H9 (cell line): ENCODE measurements around the gene DNAJC7. TPM values are rescaled to one million over a fixed set of nuclear protein-coding genes. Genes with fewer than 3 reads are reported as not detected.
A peak's percentile ranks its signal among the peaks of the same experiment; 100 is the strongest.

ENCODE experiments used
- DNase-seq: peaks from one replicate; pipeline ENCODE4 v3.0.0-alpha.2; 2017
- H2AFZ ChIP-seq: one replicate; pipeline ENCODE4 v1.6.1; 2013; ENCODE audit warnings: mild to moderate bottlenecking, low read length, control low read depth, moderate library complexity
- H2AK5ac ChIP-seq: 2 replicates; pipeline ENCODE4 v1.6.1; 2013; ENCODE audit warnings: low read length, control low read depth, mixed read lengths; ENCODE audit not compliant: insufficient read length
- H2BK120ac ChIP-seq: one replicate; pipeline ENCODE4 v1.6.1; 2013; ENCODE audit warnings: low read depth, mild to moderate bottlenecking, low read length, control low read depth, inconsistent platforms; ENCODE audit not compliant: poor library complexity, severe bottlenecking
- H2BK12ac ChIP-seq: 2 replicates; pipeline ENCODE4 v1.6.1; 2013; ENCODE audit warnings: low read length, control low read depth, mixed read lengths, low read depth; ENCODE audit not compliant: insufficient read length
- H2BK15ac ChIP-seq: 2 replicates; pipeline ENCODE4 v1.6.1; 2013; ENCODE audit warnings: low read depth, low read length, control low read depth
- H2BK20ac ChIP-seq: one replicate; pipeline ENCODE4 v1.6.1; 2013; ENCODE audit warnings: low read depth, mild to moderate bottlenecking, low read length, control low read depth, inconsistent platforms; ENCODE audit not compliant: poor library complexity, severe bottlenecking
- H2BK5ac ChIP-seq: 2 replicates; pipeline ENCODE4 v1.6.1; 2013; ENCODE audit warnings: low read length, control low read depth, mixed read lengths; ENCODE audit not compliant: insufficient read length
- H3K14ac ChIP-seq: 2 replicates; pipeline ENCODE4 v1.6.1; 2013; ENCODE audit warnings: low read length, control low read depth; ENCODE audit not compliant: insufficient read depth
- H3K18ac ChIP-seq: 2 replicates; pipeline ENCODE4 v1.6.1; 2013; ENCODE audit warnings: low read depth, mild to moderate bottlenecking, mixed read lengths, low read length, control low read depth; ENCODE audit not compliant: insufficient read length
- H3K23ac ChIP-seq: 2 replicates; pipeline ENCODE4 v1.6.1; 2013; ENCODE audit warnings: low read length, control low read depth, mixed read lengths, low read depth; ENCODE audit not compliant: insufficient read length
- H3K23me2 ChIP-seq: 2 replicates; pipeline ENCODE4 v1.6.1; 2013; ENCODE audit warnings: low read depth, mild to moderate bottlenecking, mixed read lengths, low read length, control low read depth; ENCODE audit not compliant: insufficient read length, poor library complexity, severe bottlenecking
- H3K27ac ChIP-seq: 2 replicates; pipeline ENCODE4 v1.5.1; 2013; ENCODE audit warnings: low read length, control low read depth, mixed read lengths, low read depth; ENCODE audit not compliant: insufficient read length
- H3K27me3 ChIP-seq: 2 replicates; pipeline ENCODE4 v1.6.1; 2013; ENCODE audit warnings: low read length, control low read depth, inconsistent platforms; ENCODE audit not compliant: insufficient read depth
- H3K4ac ChIP-seq: 2 replicates; pipeline ENCODE4 v1.6.1; 2013; ENCODE audit warnings: low read depth, mild to moderate bottlenecking, control low read depth, inconsistent platforms, low read length, moderate library complexity
- H3K4me1 ChIP-seq: 2 replicates; pipeline ENCODE4 v1.6.1; 2013; ENCODE audit warnings: low read length, control low read depth, inconsistent platforms; ENCODE audit not compliant: insufficient read depth
- H3K4me2 ChIP-seq: 2 replicates; pipeline ENCODE4 v1.6.1; 2013; ENCODE audit warnings: low read length, control low read depth, mixed read lengths; ENCODE audit not compliant: insufficient read length, insufficient read depth
- H3K56ac ChIP-seq: 2 replicates; pipeline ENCODE4 v1.6.1; 2013; ENCODE audit warnings: low read depth, mild to moderate bottlenecking, mixed read lengths, low read length, control low read depth; ENCODE audit not compliant: insufficient read length
- H3K79me1 ChIP-seq: 2 replicates; pipeline ENCODE4 v1.6.1; 2013; ENCODE audit warnings: low read depth, mild to moderate bottlenecking, moderate library complexity, low read length, control low read depth, inconsistent platforms; ENCODE audit not compliant: insufficient read depth, poor library complexity, severe bottlenecking
- H3K79me2 ChIP-seq: 2 replicates; pipeline ENCODE4 v1.6.1; 2013; ENCODE audit warnings: low read length, control low read depth, inconsistent platforms; ENCODE audit not compliant: insufficient read depth
- H3K9ac ChIP-seq: 2 replicates; pipeline ENCODE4 v1.6.1; 2013; ENCODE audit warnings: low read length, control low read depth, mixed read lengths; ENCODE audit not compliant: insufficient read length; ENCODE audit errors: extremely low read depth
- H3K9me3 ChIP-seq: one replicate; pipeline ENCODE4 v1.6.1; 2013; ENCODE audit warnings: low read depth, low read length, inconsistent platforms; ENCODE audit not compliant: control insufficient read depth
- H3T11ph ChIP-seq: one replicate; pipeline ENCODE4 v1.6.1; 2013; ENCODE audit warnings: mild to moderate bottlenecking, low read length, control low read depth, inconsistent platforms
- H4K20me1 ChIP-seq: one replicate; pipeline ENCODE4 v1.6.1; 2013; ENCODE audit not compliant: control insufficient read depth, insufficient read length, insufficient read depth
- H4K5ac ChIP-seq: 2 replicates; pipeline ENCODE4 v1.6.1; 2013; ENCODE audit warnings: low read depth, mild to moderate bottlenecking, mixed read lengths, low read length, control low read depth; ENCODE audit not compliant: insufficient read length
- H4K8ac ChIP-seq: replicated peaks from 2 replicates; pipeline ENCODE4 v1.6.1; 2013; ENCODE audit warnings: low read length, control low read depth, mixed read lengths, low read depth; ENCODE audit not compliant: insufficient read length
- H4K91ac ChIP-seq: 2 replicates; pipeline ENCODE4 v1.6.1; 2013; ENCODE audit warnings: low read depth, mild to moderate bottlenecking, moderate library complexity, mixed read lengths, low read length, control low read depth; ENCODE audit not compliant: insufficient read length
- H3K27ac Mint-ChIP-seq, 3 experiments: 2 replicates in 2 of 3; 3 replicates in 1 of 3; pipeline ENCODE4 v1.8.0; 2020 to 2021; ENCODE audit warnings: mixed read lengths in 3 of 3, mild to moderate bottlenecking in 1 of 3, moderate library complexity in 1 of 3
- H3K27me3 Mint-ChIP-seq: 2 replicates; pipeline ENCODE4 v1.8.0; 2021; ENCODE audit warnings: low read depth, mild to moderate bottlenecking, moderate library complexity, mixed read lengths
- H3K36me3 Mint-ChIP-seq, 3 experiments: 2 replicates in 2 of 3; 3 replicates in 1 of 3; pipeline ENCODE4 v1.8.0; 2020 to 2021; ENCODE audit warnings: low read depth in 3 of 3, mixed read lengths in 3 of 3; ENCODE audit not compliant: insufficient read depth in 1 of 3
- H3K4me1 Mint-ChIP-seq, 2 experiments: 2 replicates each; pipeline ENCODE4 v1.8.0; 2020; ENCODE audit warnings: mixed read lengths in 2 of 2
- H3K4me3 Mint-ChIP-seq, 2 experiments: 2 replicates in 1 of 2; 3 replicates in 1 of 2; pipeline ENCODE4 v1.8.0; 2020 to 2021; ENCODE audit warnings: mild to moderate bottlenecking in 2 of 2, mixed read lengths in 2 of 2, moderate library complexity in 1 of 2
- H3K9me3 Mint-ChIP-seq, 2 experiments: 2 replicates in 1 of 2; 3 replicates in 1 of 2; pipeline ENCODE4 v1.8.0; 2020; ENCODE audit warnings: mild to moderate bottlenecking in 2 of 2, mixed read lengths in 2 of 2, moderate library complexity in 1 of 2
- CTCF ChIP-seq: fragments of 200-600 bp; sonication (generic); conservative IDR thresholded peaks from 3 replicates; pipeline ENCODE4 v1.8.0; 2021; ENCODE audit warnings: antibody characterized with exemption, mild to moderate bottlenecking
- total RNA-seq: library from RNA; stranded (reverse); gene quantifications from 2 replicates; pipeline ENCODE4 v1.2.1, GENCODE V29; 2021

DNAJC7 gene
- total RNA-seq, 1 experiment from 2014 or later, result 141 TPM

GRCh38 chr17:42041619-42042018 is 24.4 kb upstream of the DNAJC7 start:
- Mint-ChIP-seq H3K27me3 (no peaks in the 10 kb centered on the region; the same call in 1 of the 2 replicates), H3K27ac (0 out of 7 replicates have a peak overlapping the region, but pooled peaks of 1 of the 3 experiments have one; percentile 41), H3K4me3 (no peak overlapping the region; a peak in 1 of 5 replicates), H3K9me3 (no peaks in the 10 kb centered on the region), H3K4me1 (peaks cover 11 to 32% of the 10 kb centered on the region in 2 experiments), H3K36me3 (no peaks in the 10 kb centered on the region)
- Histone ChIP-seq H3K9ac (no peak overlapping the region), H2BK15ac (no peak overlapping the region), H2BK20ac (no peak overlapping the region), H3K79me2 (no peaks in the 10 kb centered on the region), H2AFZ (no peak overlapping the region), H3K4me1 (no peaks in the 10 kb centered on the region), H2AK5ac (no peak overlapping the region), H3K9me3 (no peaks in the 10 kb centered on the region), H4K8ac (no peak overlapping the region), H3K18ac (no peak overlapping the region), H3K23me2 (no peaks in the 10 kb centered on the region), H3K23ac (no peak overlapping the region), H3K14ac (no peak overlapping the region), H4K91ac (no peak overlapping the region), H3K56ac (no peak overlapping the region), H4K5ac (no peak overlapping the region), H3K27ac (no peak overlapping the region), H3K79me1 (no peaks in the 10 kb centered on the region), H3K27me3 (no peaks in the 10 kb centered on the region), H3T11ph (no peak overlapping the region), H3K4ac (no peak overlapping the region), H2BK120ac (no peak overlapping the region), H3K4me2 (no peak overlapping the region), H4K20me1 (no peaks in the 10 kb centered on the region), H2BK12ac (no peak overlapping the region), H2BK5ac (no peak overlapping the region)
- TF ChIP-seq CTCF, result no peak
- no peak for DNase-seq
